Measurements from ENCODE around the gene DLAT.

Gene DLAT

GRCh38 chr11:111980062-111980461 lies 45.1 kb upstream of the DLAT start:
- Histone ChIP-seq H3K4me2 (ENCODE audit: low read length) (no peak overlapping the region), H3K36me3 (ENCODE audit: control insufficient read depth, insufficient read depth, low read length) (no peaks in the 10 kb centered on the region), H3K79me1 (ENCODE audit: low read length) (no peaks in the 10 kb centered on the region), H3K4me1 (ENCODE audit: control insufficient read depth, low read depth, low read length) (peaks cover 3% of the 10 kb centered on the region), H3K79me2 (ENCODE audit: control insufficient read depth, insufficient read depth, low read length) (no peaks in the 10 kb centered on the region), H3K27ac (ENCODE audit: low read depth, low read length) (no peak overlapping the region), H4K5ac (ENCODE audit: low read length) (no peak overlapping the region), H4K8ac (ENCODE audit: low read depth, low read length) (no peak overlapping the region), H3K4me3 (ENCODE audit: low read length) (no peak overlapping the region), H3K27me3 (ENCODE audit: insufficient read depth, low read length, poor library complexity) (no peaks in the 10 kb centered on the region), H3K9ac (ENCODE audit: low read length) (no peak overlapping the region), H3K23ac (ENCODE audit: low read length) (no peak overlapping the region), H2BK15ac (replicated peaks; ENCODE audit: low read depth) (no peak overlapping the region), H2AK5ac (ENCODE audit: low read length) (no peak overlapping the region), H3K56ac (ENCODE audit: low read length) (no peak overlapping the region), H2BK120ac (ENCODE audit: low read depth, low read length) (no peak overlapping the region), H3K4ac (ENCODE audit: low read depth, low read length) (no peak overlapping the region), H3K18ac (ENCODE audit: low read length) (no peak overlapping the region), H2BK5ac (ENCODE audit: low read length) (no peak overlapping the region)
- DNase-seq, result no peak
- WGBS (ENCODE audit: extremely low coverage, insufficient coverage, low lambda C conversion rate), result no CpG with 5 or more reads among the region's 3 CpGs

GRCh38 chr11:111981270-111981669 lies 43.9 kb upstream of the DLAT start:
- no peak overlapping the region for H3K4me3 ChIP-seq (ENCODE audit: low read length)
- no peaks in the 10 kb centered on the region for H3K36me3 ChIP-seq (ENCODE audit: control insufficient read depth, insufficient read depth, low read length)
- no peak overlapping the region for H3K18ac ChIP-seq (ENCODE audit: low read length)
- no peaks in the 10 kb centered on the region for H3K79me1 ChIP-seq (ENCODE audit: low read length)
- no peak overlapping the region for H3K23ac ChIP-seq (ENCODE audit: low read length)
- H3K27me3 ChIP-seq (ENCODE audit: insufficient read depth, low read length, poor library complexity), result no peaks in the 10 kb centered on the region
- H2BK5ac ChIP-seq (ENCODE audit: low read length), result no peak overlapping the region
- H3K4me1 ChIP-seq (ENCODE audit: control insufficient read depth, low read depth, low read length), result peaks cover 3% of the 10 kb centered on the region
- H4K8ac ChIP-seq (ENCODE audit: low read depth, low read length), result no peak overlapping the region
- H4K5ac ChIP-seq (ENCODE audit: low read length), result no peak overlapping the region
- no peak overlapping the region for H2BK120ac ChIP-seq (ENCODE audit: low read depth, low read length)
- DNase-seq, result no peak
- H3K79me2 ChIP-seq (ENCODE audit: control insufficient read depth, insufficient read depth, low read length), result no peaks in the 10 kb centered on the region
- WGBS (ENCODE audit: extremely low coverage, insufficient coverage, low lambda C conversion rate), result no CpG with 5 or more reads among the region's 1 CpG
- no peak overlapping the region for H3K9ac ChIP-seq (ENCODE audit: low read length)
- no peak overlapping the region for H3K4me2 ChIP-seq (ENCODE audit: low read length)
- no peak overlapping the region for H3K56ac ChIP-seq (ENCODE audit: low read length)
- H2AK5ac ChIP-seq (ENCODE audit: low read length), result no peak overlapping the region
- no peak overlapping the region for H3K4ac ChIP-seq (ENCODE audit: low read depth, low read length)
- no peak overlapping the region for H2BK15ac ChIP-seq (replicated peaks; ENCODE audit: low read depth)
- H3K27ac ChIP-seq (ENCODE audit: low read depth, low read length), result no peak overlapping the region

- Histone ChIP-seq H2BK15ac (replicated peaks; ENCODE audit: low read depth) (no peak overlapping the region), H3K4me1 (ENCODE audit: control insufficient read depth, low read depth, low read length) (peaks cover 3% of the 10 kb centered on the region), H3K4me3 (ENCODE audit: low read length) (no peak overlapping the region), H3K9ac (ENCODE audit: low read length) (no peak overlapping the region), H4K8ac (ENCODE audit: low read depth, low read length) (no peak overlapping the region), H2AK5ac (ENCODE audit: low read length) (no peak overlapping the region), H3K36me3 (ENCODE audit: control insufficient read depth, insufficient read depth, low read length) (no peaks in the 10 kb centered on the region), H3K4me2 (ENCODE audit: low read length) (no peak overlapping the region), H3K23ac (ENCODE audit: low read length) (no peak overlapping the region), H3K18ac (ENCODE audit: low read length) (no peak overlapping the region), H3K79me1 (ENCODE audit: low read length) (no peaks in the 10 kb centered on the region), H4K5ac (ENCODE audit: low read length) (no peak overlapping the region), H2BK120ac (ENCODE audit: low read depth, low read length) (no peak overlapping the region), H2BK5ac (ENCODE audit: low read length) (no peak overlapping the region), H3K4ac (ENCODE audit: low read depth, low read length) (no peak overlapping the region), H3K27me3 (ENCODE audit: insufficient read depth, low read length, poor library complexity) (no peaks in the 10 kb centered on the region), H3K79me2 (ENCODE audit: control insufficient read depth, insufficient read depth, low read length) (no peaks in the 10 kb centered on the region), H3K27ac (ENCODE audit: low read depth, low read length) (no peak overlapping the region), H3K56ac (ENCODE audit: low read length) (no peak overlapping the region)
- no CpG with 5 or more reads among the region's 7 CpGs for WGBS (ENCODE audit: extremely low coverage, insufficient coverage, low lambda C conversion rate)
- peak; percentile 91 for DNase-seq
Measured at GRCh38 chr11:111982019-111982464, 43.2 kb upstream of the DLAT start.

GRCh38 chr11:111982541-111983186 lies 42.5 kb upstream of the DLAT start:
- no peak overlapping the region for H2BK120ac ChIP-seq (ENCODE audit: low read depth, low read length)
- no CpG with 5 or more reads among the region's 5 CpGs for WGBS (ENCODE audit: extremely low coverage, insufficient coverage, low lambda C conversion rate)
- peaks cover 3% of the 10 kb centered on the region for H3K4me1 ChIP-seq (ENCODE audit: control insufficient read depth, low read depth, low read length)
- H3K4ac ChIP-seq (ENCODE audit: low read depth, low read length), result no peak overlapping the region
- H3K36me3 ChIP-seq (ENCODE audit: control insufficient read depth, insufficient read depth, low read length), result no peaks in the 10 kb centered on the region
- no peak overlapping the region for H2AK5ac ChIP-seq (ENCODE audit: low read length)
- peak overlapping the region; percentile 28 for H3K56ac ChIP-seq (ENCODE audit: low read length)
- H2BK5ac ChIP-seq (ENCODE audit: low read length), result no peak overlapping the region
- no peak overlapping the region for H3K27ac ChIP-seq (ENCODE audit: low read depth, low read length)
- H3K27me3 ChIP-seq (ENCODE audit: insufficient read depth, low read length, poor library complexity), result no peaks in the 10 kb centered on the region
- peak overlapping the region; percentile 2 for H3K4me2 ChIP-seq (ENCODE audit: low read length)
- peak; percentile 31 for DNase-seq
- no peak overlapping the region for H3K4me3 ChIP-seq (ENCODE audit: low read length)
- H3K9ac ChIP-seq (ENCODE audit: low read length), result no peak overlapping the region
- no peak overlapping the region for H4K8ac ChIP-seq (ENCODE audit: low read depth, low read length)
- H2BK15ac ChIP-seq (replicated peaks; ENCODE audit: low read depth), result no peak overlapping the region
- no peaks in the 10 kb centered on the region for H3K79me1 ChIP-seq (ENCODE audit: low read length)
- H3K23ac ChIP-seq (ENCODE audit: low read length), result no peak overlapping the region
- H3K79me2 ChIP-seq (ENCODE audit: control insufficient read depth, insufficient read depth, low read length), result no peaks in the 10 kb centered on the region
- H3K18ac ChIP-seq (ENCODE audit: low read length), result no peak overlapping the region
- H4K5ac ChIP-seq (ENCODE audit: low read length), result no peak overlapping the region

- H3K36me3 ChIP-seq (ENCODE audit: control insufficient read depth, insufficient read depth, low read length), result no peaks in the 10 kb centered on the region
- WGBS (ENCODE audit: extremely low coverage, insufficient coverage, low lambda C conversion rate), result no CpG with 5 or more reads among the region's 7 CpGs
Measured at GRCh38 chr11:111983187-111983986, 41.8 kb upstream of the DLAT start.

More at GRCh38 chr11:111983187-111983986, 41.8 kb upstream of the DLAT start:
- Histone ChIP-seq H2BK5ac (ENCODE audit: low read length) (no peak overlapping the region), H3K4me2 (ENCODE audit: low read length) (peak overlapping the region; percentile 2), H3K79me1 (ENCODE audit: low read length) (no peaks in the 10 kb centered on the region), H3K9ac (ENCODE audit: low read length) (no peak overlapping the region), H2AK5ac (ENCODE audit: low read length) (no peak overlapping the region), H3K79me2 (ENCODE audit: control insufficient read depth, insufficient read depth, low read length) (no peaks in the 10 kb centered on the region), H3K56ac (ENCODE audit: low read length) (peak overlapping the region; percentile 28), H2BK120ac (ENCODE audit: low read depth, low read length) (no peak overlapping the region), H3K27me3 (ENCODE audit: insufficient read depth, low read length, poor library complexity) (no peaks in the 10 kb centered on the region), H2BK15ac (replicated peaks; ENCODE audit: low read depth) (no peak overlapping the region), H3K27ac (ENCODE audit: low read depth, low read length) (no peak overlapping the region), H3K4ac (ENCODE audit: low read depth, low read length) (no peak overlapping the region), H3K4me1 (ENCODE audit: control insufficient read depth, low read depth, low read length) (peaks cover 3% of the 10 kb centered on the region), H3K23ac (ENCODE audit: low read length) (no peak overlapping the region), H3K4me3 (ENCODE audit: low read length) (no peak overlapping the region), H4K8ac (ENCODE audit: low read depth, low read length) (no peak overlapping the region), H4K5ac (ENCODE audit: low read length) (no peak overlapping the region), H3K18ac (ENCODE audit: low read length) (no peak overlapping the region)
- DNase-seq, result peak; percentile 93
